CD4-positive, alpha-beta T cell treated with Interleukin-15 for 1 hour (primary cell): ENCODE data around the gene UBASH3B.

Source experiments
- DNase-seq: peaks from one replicate; pipeline ENCODE4 v3.0.0-alpha.2; 2020

UBASH3B gene

DNA sequence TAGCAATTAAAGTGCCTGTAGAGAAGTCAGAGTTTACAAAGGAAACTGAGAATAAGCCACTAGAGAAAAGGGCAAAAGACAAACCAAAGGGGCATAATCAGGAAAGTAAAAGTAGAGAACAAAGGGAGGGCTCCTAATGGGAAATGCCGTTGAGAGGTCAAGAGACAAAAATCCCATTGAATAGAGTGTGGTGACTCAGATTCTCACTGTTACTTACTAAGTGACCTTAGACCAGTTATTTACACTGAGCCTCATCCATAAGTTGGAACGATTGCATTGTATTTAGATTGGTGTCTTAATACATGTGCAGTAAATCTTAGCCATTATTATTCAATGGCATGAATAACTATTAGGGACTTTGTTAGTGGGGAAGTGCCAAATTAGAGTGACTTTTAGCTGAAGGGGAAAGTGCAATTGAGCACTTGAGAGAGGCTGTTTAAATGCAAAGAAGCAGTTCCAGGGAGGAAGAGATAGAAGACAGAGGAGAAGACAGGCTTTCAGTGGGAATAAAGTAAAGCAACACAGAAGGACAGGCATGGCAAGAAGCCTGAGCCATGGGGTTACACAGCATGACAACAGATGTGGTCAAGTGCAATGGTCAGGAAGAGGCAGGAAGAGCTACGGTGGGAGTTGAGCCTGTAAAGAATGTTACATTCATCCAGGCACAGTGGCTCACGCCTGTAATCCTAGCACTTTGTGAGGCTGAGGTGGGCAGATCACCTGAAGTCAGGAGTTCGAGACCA is 82.6 kb downstream of the UBASH3B start:
- DNase-seq = no peak

DNA sequence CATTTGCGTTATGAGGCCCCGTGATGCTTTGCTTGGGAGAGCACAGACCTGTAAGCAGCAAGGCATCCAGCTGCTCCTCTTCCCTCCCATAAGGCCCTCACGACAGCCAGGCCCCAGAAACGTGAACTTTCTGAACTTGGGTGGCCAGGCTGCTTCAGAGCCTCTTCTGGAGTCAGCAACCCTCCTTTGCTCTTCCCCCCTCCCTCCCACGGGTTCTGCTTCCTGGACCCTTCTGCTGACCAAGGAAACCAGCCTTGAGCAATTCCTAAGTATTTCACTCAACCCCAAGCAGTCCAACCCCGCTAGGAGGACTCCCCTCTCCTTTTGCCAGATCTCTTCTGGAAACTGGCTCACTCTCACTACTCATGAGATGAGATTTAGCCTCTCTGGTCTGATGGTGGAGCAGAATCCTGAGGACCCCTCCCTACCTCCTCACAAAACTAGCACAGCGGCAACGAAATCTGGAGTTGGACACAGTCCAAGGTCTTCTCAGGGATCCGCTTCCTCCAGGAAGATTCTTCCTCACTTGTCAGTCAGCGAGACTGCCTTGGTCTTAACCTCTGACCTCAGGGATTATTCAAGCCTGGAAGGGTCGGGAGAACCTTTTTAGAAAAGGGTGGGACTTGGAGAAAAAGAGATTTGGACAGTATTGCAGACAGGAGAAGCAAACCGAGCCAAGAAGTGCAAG is 86.2 kb downstream of the UBASH3B start:
- DNase-seq = no peak

DNA sequence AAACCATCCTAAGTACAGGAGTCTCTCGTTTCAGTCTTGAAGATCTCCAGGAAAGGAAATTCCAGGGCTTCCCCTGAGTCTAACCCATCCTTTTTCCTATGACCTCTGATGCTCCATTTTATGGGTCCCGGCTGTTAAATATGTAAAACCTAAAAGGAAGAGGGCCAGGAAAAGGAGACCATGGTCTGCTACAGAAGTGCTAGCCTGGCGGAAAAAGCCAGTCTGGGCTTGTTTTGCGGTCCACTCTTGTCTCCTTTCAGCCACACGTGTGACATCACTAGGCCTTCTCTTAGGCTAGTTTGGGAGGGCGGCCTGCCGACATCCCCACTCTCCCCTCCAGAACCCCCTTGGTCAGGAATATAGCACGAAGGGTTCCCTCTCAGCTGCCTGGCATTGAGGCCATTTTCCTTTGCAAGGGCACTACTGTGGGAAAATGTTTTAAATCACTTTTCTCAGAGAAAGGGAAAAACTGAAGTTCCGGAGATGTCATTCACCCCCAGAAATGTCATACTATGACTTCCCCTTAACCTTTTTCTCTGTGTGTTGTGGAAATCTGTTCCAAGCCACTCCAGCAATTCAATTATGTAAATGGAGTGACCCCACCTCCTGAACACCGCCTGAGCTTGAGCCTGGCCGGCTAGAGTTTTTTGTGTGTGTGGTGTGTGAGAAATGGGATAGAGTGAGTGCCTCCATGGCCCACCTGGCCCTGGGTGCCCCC is 86.9 kb downstream of the UBASH3B start:
- no peak for DNase-seq

DNA sequence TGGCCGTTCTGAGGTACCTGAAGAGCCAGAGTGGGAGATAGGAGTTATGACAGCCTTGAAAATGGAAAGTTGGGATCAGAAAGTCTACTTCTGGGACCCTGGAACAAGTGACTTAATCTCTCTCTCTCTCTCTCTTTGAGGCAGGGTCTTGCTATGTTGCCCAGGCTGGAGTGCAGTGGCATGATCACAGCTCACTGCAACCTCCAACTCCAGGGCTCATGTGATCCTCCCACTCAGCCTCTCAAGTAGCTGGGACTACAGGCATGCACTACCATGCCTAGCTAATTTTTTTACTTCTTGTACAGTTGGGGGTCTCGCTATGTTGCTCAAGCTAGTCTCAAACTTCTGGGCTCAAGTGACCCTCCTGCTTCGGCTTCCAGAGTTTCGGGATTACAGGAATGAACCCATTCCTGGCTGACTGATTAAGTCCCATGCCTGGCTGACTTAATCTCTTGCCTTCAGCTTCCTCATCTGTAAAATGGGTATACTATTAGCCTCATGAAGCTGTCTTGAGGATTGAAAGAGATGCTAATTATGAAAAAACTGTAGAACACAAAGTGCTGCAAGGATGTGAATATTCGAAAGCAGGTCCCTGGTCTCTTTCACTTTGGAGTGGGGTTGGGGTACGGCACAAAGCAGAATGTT is 87.7 kb downstream of the UBASH3B start:
- no peak for DNase-seq

DNA sequence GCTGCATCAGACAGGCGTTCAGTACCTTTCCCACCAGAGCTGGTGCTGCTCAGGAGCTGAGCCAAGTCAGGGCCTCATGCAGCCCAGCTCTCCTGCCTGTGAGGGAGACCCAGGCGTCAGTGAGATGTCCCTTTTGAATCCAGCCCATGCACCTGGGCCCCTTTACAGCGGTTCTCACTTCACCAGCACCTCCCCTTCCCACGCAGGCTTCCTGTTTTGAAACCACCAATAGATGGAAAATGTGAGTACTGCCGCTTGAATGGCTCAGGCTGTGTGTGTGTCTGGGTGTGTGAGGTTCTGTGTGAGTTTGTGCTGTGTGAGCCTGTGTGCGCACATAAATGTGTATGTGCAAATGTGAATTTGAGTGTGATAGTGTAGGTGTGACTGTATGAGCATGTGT is 88.4 kb downstream of the UBASH3B start:
- DNase-seq = peak; percentile 76

DNA sequence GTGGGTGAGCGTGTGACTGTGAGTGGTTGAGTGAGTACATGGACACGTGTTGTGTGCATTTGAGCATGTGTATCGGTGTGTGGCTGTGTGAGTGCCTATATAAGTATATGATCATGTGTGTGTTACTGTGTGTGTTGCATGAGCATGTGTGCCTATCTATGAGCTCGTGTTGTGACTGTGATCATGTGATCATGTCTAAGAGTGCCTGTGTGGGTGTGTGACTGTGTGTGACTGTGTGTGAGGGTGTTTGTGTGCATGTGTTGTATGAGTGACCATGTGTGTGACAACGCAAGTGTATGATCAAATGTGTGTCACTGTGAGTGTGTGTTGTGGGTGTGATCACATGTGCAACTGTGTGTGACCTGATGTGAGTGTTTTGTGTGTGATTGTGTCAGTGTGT is 88.8 kb downstream of the UBASH3B start:
- no peak for DNase-seq

DNA sequence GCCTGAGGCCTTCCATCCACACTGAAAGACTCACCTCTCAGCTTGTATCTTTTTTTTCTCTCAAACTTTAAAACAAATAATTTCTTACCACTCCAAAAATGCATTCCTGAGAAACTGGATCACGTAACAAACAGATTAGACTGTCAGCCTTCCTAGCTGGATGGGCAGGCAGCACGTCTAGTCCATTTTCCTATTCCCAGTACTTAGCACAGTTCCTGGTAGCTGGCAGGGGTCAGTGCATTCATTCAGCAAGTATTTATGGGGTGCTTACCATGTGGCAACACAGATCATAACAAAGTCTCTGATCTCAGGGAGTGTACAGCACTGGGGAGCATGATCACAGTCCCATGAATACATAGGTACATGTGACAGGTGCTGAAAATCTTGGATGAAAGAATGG is 89.6 kb downstream of the UBASH3B start:
- DNase-seq = no peak

DNA sequence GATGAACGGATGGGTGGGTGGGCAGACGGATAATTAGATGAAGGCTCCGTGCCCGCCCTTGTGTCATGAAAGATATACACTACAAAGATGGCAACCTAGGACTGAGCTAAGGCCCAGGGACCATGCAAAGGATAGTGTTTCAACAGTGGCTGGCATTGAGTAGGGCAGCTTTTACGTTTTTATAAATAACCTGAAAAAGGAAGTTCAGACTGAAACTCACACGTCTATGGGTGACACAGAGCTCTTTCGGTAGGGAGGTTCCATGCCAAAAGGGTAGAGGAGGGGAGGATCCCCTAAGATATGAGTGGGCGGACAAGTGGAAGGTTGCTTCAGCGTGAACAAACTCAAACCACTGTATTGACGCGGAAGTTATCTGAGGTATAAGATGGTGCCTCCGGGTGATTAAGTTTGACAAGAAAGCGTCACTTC is 90.5 kb downstream of the UBASH3B start:
- peak; percentile 82 for DNase-seq

DNA sequence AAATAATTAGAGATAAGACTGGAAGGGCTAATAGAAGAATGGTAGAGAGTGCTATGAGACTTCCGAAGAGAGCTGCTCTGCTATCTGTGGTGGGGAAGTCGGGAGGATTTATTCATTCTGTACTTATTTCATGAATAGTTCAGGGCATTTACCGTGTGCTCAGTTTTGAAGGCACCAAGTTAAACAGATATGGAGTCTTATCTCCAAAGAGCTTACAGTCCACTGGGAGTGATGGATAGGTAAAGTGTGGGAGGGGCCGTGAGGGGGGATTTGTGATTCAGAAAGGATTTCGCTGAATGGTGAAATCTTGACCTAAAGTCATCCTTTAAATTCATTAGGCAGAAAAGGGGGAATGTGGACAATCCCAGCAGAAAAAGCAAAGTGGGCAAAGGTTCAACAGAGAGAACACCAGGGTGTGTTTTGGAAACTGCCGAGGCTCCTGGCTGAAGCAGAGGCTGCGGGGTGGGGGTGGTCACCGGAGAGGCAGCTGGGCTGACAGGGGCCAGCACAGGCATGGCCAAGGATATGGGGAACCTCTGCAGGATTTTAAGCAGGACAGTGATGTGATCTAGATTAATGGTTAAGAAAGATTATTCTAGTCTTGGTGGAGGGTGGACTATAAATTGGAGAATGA is 91.2 kb downstream of the UBASH3B start:
- no peak for DNase-seq

DNA sequence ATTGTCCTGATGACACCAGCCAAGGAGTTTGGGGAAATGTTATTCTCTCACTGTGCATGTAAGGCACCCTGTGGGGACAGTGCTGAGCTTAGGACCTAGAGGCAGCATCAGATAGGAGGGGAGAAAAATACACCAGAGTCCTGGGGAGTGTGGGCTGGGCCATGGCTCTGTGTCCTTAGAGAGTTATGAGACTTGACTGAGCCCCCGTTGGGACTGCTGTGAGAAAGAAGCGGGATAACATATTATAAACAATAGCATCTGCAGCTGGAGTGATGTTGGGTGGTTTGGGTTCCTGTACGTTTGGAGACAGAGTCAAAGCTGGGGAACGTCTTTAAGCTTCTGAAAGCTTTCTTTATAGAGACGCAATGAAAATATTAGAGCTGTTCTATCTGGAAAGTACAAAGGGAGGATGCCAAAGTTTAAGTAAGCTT is 91.8 kb downstream of the UBASH3B start:
- no peak for DNase-seq

DNA sequence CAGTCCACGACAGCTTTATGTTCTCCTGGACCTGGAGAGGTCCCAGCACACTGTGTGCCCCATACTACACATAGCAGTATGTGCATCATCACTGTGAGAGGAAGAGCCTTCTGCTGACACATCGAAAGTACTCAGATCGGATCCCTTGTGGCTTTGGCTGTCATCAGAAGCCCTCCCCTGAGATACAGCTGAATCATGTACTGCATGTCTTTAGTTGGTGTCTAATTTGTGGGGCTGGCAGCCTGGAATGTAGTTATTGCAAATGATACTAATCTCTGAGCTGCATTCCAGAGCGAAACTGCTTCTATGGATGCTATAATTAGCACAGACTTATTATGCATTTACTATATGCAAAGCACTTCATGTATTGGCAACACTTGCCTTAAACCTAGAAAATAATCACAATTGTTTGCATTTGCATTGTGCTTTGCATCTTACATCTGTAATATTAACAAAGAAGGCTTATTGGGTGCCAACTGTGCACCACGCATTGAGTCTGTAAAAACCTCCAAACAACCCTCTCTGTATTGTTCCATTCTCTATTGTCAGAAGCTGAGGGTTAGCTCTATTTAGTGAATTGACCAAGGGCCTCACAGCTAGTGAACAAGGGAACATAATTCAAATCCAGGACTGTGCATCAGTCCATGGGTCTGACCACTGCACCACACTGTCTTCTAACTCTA is 93.6 kb downstream of the UBASH3B start:
- peak; percentile 64 for DNase-seq

DNA sequence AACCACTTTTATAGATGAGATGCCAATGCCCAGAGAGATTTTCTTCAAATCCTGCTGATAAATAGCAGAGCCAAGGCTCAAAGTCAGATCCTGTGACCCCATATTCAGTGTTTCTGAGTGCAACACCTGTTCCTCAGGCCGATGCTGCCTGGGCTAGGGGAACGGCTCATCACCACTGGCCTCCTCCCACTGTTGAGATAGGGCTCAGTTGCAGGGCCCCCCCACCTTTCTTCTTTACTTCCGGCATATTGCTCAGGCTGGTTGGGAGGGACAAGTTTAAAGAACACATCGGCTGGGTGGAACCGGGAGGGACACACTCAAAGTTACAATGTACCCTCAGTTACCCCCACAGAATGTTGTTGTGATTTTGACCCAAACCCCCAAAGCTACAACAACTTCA is 94.5 kb downstream of the UBASH3B start:
- no peak for DNase-seq

DNA sequence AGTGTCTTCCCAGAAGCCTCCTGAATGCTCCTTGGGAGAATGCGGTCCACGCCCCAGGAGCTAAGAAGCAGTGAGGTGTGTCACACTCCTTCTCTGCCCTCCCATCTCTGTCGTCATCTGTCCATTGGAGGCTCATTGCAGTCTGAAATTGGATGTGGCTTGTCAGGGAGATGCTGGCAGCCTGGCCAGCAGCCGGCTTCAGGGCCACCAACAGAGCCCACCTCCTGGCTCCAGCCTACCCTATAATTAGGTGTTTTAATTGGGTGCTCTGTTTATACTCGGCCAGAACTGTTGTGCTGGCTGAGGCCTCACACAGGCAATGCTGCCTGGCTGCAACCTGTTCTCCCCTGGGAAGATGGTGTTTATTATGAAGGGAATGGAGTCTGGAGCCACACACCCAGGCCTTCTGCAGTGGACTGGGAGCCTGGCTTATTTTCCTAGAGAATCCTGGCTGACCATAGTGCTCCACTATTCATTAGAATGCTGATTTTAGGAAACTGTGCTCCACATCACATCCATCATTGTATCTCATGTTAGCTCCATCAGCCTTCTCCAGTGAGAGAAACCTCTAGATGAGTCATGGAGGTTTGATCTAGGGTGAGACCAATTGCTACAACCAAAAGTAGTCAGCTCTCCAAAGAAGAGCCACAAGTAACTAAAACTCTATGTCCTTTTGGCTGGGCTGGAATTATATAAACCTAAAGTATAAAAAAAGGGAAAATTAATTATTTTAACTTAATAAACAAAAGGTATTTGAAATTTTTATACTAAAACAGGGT is 96.0 kb downstream of the UBASH3B start:
- no peak for DNase-seq

DNA sequence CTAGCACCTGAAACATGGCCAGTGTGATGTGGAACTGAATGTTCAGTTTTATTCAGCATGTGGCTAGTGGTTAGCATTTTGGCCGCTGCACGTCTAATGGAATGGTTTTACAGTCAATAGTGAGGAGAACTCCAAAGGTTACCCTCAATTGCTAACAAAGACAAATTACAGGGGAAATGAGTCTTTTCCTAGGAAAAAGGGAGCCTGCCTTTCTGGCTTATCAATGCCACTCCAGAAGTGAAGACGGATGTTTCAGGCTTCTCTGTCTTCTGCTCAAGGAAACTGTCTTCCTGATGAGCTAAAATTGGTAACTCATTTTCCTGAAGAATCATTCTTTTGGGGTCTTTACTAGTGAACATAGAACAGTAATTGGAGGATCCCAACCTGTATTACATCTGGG is 98.5 kb downstream of the UBASH3B start:
- DNase-seq = no peak

DNA sequence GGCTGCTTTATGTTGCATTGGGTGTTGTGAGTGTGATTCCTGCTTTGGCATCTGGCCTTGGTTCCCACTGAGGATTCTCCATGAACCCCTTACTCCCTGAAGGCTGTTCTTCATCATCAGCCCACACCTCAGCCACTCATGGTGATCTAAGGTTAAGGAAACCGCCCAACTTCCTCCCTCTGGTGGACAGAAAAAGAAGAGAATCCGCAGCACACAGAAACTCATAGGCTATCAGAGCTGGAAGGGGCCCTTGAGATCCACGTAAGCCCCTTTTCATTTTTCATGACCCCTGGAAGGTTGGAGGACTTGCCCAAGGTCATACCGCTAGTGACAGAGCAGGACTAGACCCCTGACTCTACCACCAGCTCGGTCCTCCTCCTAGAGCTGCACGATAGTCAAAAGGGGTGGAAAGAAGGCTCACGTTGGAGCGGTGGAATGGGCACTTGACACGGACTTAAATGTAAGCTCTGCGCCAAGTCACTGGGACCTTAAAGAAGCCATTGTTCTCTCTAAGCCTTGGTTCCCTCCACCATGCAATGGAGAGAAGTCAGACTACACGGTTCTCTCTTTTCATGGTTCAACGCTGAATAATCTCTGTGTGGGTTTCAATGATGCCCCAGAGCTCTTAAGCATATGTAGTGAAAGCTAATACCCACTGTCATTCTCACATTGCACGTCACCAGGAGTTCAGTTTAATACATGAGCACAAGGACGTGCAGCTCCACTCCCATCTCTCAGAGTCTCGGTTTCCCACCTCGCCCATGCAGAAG is 99.2 kb downstream of the UBASH3B start:
- peak; percentile 41 for DNase-seq

DNA sequence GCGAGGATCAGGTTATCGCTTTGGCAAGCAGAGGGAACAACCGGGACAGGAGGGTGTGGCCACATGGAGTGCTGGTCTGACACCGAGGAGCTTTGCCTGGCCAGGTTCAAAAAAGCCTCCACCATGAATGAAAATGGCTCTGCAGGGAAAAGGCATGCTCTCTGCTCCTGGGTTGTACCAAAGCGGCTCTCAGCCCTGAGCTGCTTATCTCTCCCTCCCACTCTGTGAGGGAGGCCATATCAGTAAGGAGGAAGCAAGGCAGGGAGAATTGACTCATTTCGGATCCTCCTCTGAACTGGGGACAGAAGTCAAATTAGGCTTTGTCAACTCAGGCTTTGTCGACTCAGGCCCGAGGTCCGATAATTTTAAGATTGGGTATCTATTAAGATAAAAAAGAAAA is 99.9 kb downstream of the UBASH3B start:
- DNase-seq = no peak

DNA sequence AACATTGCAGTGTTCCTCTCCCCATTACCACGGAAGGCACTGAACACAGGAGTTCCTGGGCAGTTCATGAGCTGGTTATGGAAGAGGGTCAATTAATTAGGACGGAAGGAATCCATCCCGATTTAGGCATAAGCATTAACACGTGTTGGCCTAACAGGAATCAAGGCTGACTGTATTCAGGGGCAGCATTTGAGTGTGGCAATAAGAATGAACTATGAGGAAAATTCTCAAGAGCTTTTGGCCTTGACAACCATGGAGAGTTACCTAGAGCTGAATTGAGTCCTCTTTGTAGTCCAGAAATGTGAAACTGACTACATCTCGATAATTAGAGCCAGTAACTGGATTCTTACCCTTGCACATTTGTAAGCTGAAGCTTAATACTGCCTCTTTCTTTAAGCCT is 100.4 kb downstream of the UBASH3B start:
- DNase-seq = no peak

DNA sequence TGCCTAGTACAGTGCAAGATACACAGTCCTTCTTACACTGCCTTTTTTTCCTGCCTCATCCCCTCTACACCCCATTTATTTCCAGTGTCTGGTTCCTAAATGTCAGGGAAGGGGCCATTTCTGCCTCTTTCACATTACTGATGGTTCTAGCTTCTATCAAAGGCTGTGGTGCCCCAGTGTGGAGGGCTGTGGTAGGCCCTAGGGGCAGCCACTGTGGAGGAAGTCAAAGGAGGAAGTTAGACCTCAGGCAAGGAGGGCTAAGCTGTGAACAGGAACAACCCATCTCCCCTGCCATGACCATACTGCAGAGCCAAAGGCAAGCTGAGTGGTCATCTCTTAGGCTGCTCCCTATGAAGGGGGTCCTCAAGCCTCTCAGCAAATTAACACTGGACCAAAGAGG is 100.9 kb downstream of the UBASH3B start:
- DNase-seq = peak; percentile 79

DNA sequence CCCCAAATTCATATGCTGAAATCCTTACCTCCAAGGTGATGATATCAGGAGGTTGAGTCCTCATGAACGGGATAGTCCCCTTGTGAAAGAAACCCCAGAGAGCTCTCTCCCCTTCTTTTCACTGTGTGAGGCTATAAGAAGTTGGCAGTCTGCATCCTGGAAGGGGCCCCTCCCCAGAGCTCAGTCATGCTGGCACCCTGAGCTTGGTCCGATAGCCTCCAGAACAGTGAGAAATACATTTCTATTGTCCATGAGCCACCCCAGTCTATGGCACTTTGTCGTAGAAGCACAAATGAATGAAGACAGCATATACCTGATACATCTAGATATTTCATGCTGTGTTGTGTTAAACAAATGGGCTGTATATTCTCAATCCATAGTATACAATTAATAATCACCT is 101.7 kb downstream of the UBASH3B start:
- DNase-seq = no peak

DNA sequence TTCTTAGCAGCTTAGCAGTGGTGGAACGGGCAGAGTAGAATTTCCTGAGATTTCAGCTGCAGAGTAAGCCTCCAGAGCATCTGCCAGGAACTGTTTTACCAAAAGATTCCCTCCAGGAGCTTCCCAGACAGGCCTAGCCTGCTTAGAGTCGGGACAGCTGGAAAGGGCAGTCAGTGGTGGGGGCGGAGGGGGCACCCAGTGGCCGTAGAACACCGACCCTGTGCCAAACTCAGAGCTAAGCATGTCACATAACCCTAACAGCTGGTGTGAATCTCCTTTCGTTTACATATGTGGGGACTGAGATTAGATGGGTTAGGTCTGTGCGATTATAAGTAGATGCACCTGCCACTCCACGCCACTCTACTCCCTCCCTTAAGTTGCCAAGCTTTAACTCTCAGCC is 102.8 kb downstream of the UBASH3B start:
- DNase-seq = no peak

DNA sequence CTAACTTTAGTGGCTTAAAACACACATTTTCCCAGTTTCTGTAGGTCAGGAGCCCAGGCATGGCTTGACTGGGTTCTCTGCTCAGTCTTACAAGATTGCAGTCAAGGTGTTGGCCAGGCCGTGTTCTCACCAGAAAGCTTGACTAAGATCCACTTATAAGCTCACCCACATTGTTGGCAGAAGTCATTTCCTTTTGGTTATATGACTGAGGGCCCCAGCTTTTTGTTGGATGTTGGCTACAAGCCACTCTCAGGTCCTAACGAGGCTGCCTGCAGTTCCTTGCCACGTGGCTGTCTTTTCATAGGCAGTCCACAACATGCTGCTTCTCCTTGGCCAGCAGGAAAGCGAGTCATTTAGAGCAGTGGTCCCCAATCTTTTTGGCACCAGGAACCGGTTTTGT is 103.5 kb downstream of the UBASH3B start:
- no peak for DNase-seq
